HL-60 (cell line): Measurements from ENCODE around the gene SPATA16.
"Not testable (repeated sequence)": the region's sequence is repeated elsewhere in the genome, so short reads cannot be mapped to it uniquely, and the experiment has no call there.

Experiments
- DNase-seq, 2 experiments: peaks; one replicate each; pipeline ENCODE4 v3.0.0-alpha.2; 2010 to 2020; ENCODE audit warnings: low read depth in 1 of 2, low spot score in 1 of 2
- H3K27ac ChIP-seq: fragments of 250-450 bp; sonication (Bioruptor Pico); replicated peaks from 2 replicates; pipeline ENCODE4 v1.5.1; 2020; ENCODE audit warnings: mild to moderate bottlenecking, moderate library complexity
- H3K27me3 ChIP-seq: fragments of 250-450 bp; sonication (Bioruptor Pico); 2 replicates; pipeline ENCODE4 v1.5.1; 2021; ENCODE audit warnings: mild to moderate bottlenecking, moderate library complexity; ENCODE audit not compliant: insufficient read depth, poor library complexity, severe bottlenecking
- H3K4me3 ChIP-seq: replicated peaks from 2 replicates; pipeline ENCODE4 v1.5.1; 2011; ENCODE audit warnings: mild to moderate bottlenecking, control low read depth, low read length; ENCODE audit not compliant: insufficient read depth
- GABPA ChIP-seq: IDR thresholded peaks from 2 replicates; pipeline ENCODE4 v1.6.1; 2012; ENCODE audit warnings: low read depth
- POLR2AphosphoS5 ChIP-seq: IDR thresholded peaks from 2 replicates; pipeline ENCODE4 v1.6.1; 2012; ENCODE audit warnings: low read depth
- SPI1 ChIP-seq: IDR thresholded peaks from 2 replicates; pipeline ENCODE4 v1.6.1; 2012; ENCODE audit warnings: low read depth, mild to moderate bottlenecking, borderline replicate concordance
- TF ChIP-seq, protein P1 (sequence below): IDR thresholded peaks from one replicate; pipeline ENCODE4 v1.5.1; 2011; ENCODE audit warnings: low read length, control low read depth, inconsistent platforms; ENCODE audit not compliant: insufficient read depth
- TF ChIP-seq, protein P2 (sequence below): IDR thresholded peaks from 2 replicates; pipeline ENCODE4 v1.6.1; 2012; ENCODE audit warnings: low read depth; ENCODE audit not compliant: insufficient replicate concordance

Gene SPATA16

DNA sequence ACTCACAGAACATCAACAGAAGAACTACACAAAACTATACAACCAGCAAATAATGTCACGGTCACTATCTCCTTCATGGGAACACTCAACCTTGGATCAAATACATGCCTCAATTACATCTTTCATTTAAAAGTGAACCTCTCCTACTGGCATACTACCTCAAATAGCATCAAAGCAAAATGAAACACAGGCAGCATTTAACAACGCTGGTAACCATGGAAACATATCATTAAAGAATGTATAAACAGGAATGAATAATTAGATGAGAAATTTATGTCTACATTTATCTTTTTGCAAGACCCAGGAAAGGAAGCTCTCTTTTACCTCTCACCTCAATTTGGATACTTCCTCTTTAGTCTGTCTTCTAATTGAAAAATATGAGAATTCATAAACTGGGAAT is 172.4 kb downstream of the SPATA16 start:
- Histone ChIP-seq H3K27ac (no peak overlapping the region), H3K4me3 (no peak overlapping the region), H3K27me3 (no peaks in the 10 kb centered on the region)
- DNase-seq = no peak
- TF ChIP-seq, protein P1, sequence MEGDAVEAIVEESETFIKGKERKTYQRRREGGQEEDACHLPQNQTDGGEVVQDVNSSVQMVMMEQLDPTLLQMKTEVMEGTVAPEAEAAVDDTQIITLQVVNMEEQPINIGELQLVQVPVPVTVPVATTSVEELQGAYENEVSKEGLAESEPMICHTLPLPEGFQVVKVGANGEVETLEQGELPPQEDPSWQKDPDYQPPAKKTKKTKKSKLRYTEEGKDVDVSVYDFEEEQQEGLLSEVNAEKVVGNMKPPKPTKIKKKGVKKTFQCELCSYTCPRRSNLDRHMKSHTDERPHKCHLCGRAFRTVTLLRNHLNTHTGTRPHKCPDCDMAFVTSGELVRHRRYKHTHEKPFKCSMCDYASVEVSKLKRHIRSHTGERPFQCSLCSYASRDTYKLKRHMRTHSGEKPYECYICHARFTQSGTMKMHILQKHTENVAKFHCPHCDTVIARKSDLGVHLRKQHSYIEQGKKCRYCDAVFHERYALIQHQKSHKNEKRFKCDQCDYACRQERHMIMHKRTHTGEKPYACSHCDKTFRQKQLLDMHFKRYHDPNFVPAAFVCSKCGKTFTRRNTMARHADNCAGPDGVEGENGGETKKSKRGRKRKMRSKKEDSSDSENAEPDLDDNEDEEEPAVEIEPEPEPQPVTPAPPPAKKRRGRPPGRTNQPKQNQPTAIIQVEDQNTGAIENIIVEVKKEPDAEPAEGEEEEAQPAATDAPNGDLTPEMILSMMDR = no peak
- no peak for TF ChIP-seq POLR2AphosphoS5
- TF ChIP-seq GABPA = no peak
- TF ChIP-seq, protein P2, sequence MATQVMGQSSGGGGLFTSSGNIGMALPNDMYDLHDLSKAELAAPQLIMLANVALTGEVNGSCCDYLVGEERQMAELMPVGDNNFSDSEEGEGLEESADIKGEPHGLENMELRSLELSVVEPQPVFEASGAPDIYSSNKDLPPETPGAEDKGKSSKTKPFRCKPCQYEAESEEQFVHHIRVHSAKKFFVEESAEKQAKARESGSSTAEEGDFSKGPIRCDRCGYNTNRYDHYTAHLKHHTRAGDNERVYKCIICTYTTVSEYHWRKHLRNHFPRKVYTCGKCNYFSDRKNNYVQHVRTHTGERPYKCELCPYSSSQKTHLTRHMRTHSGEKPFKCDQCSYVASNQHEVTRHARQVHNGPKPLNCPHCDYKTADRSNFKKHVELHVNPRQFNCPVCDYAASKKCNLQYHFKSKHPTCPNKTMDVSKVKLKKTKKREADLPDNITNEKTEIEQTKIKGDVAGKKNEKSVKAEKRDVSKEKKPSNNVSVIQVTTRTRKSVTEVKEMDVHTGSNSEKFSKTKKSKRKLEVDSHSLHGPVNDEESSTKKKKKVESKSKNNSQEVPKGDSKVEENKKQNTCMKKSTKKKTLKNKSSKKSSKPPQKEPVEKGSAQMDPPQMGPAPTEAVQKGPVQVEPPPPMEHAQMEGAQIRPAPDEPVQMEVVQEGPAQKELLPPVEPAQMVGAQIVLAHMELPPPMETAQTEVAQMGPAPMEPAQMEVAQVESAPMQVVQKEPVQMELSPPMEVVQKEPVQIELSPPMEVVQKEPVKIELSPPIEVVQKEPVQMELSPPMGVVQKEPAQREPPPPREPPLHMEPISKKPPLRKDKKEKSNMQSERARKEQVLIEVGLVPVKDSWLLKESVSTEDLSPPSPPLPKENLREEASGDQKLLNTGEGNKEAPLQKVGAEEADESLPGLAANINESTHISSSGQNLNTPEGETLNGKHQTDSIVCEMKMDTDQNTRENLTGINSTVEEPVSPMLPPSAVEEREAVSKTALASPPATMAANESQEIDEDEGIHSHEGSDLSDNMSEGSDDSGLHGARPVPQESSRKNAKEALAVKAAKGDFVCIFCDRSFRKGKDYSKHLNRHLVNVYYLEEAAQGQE = no peak
- TF ChIP-seq SPI1 = no peak

DNA sequence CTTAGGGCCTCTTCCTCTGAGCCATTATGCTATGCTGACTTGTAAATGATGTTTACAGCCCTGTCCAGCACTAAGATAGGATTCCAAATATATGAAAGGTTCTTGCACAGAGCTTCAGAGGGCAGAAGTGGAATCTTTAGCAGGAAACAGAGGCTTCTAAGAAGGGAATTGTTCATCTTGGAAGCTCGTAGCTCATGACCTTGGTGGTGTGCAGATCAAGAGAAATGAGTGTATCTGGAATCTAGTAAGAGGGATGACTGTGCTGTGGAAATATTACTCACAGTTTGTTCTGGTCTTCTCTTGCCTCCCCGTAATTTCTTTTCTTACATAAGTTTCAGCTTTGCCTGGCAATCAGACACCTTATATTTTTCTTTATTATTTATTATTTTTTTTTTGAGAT is 175.8 kb downstream of the SPATA16 start:
- no peak overlapping the region for H3K27ac ChIP-seq
- TF ChIP-seq, protein P2 = no peak
- TF ChIP-seq SPI1 (no peak), GABPA (no peak), POLR2AphosphoS5 (no peak)
- TF ChIP-seq, protein P1 = no peak
- H3K4me3 ChIP-seq = no peak overlapping the region
- no peak for DNase-seq
- no peaks in the 10 kb centered on the region for H3K27me3 ChIP-seq

DNA sequence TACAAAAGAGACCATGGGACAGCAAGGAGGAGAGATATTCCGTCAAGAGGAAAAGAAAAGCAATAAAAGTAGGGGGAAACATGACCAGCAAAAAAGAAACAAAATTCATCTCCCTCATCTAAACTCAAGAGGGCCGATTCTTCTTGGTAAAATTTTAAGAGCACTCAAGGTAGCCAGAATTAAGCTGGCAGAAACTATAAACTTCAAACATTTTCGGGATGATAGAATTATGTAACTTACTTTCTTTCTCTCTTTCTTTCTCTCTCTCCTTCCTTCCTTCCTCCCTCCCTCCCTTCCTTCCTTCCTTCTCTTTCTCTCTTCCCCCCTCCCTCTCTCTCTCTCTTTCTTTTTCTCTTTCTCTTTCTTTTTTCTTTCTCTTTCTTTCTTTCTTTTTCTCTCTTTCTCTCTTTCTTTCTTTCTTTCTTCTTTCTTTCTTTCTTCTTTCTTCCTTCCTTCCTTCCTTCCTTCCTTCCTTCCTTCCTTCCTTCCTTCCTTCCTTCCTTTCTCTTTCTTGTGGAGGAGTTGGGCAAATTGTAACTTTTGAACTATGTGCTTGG is 180.3 kb downstream of the SPATA16 start:
- H3K27me3 ChIP-seq, H3K27ac ChIP-seq, DNase-seq, H3K4me3 ChIP-seq: not testable (repeated sequence)

DNA sequence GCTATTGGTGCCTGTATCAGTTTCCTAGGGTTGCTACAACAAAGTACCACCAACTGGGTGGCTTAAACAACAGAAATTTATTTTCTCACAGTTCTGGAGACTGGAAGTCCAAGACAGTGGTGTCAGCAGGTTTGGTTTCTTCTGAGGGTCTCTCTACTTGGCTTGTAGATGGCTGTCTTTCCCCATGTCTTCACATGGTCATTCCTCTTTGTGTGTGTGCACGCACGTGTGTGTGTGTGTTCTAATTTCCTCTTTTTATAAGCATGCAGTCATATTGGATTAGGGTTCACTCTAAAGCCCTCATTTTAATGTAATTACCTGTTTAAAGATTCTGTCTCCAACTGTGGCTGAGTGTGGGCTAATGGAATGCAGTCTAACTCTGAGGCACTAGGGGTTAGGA is 182.5 kb downstream of the SPATA16 start:
- TF ChIP-seq, protein P2 = no peak
- no peak for TF ChIP-seq POLR2AphosphoS5
- no peak for TF ChIP-seq SPI1
- TF ChIP-seq GABPA = no peak
- TF ChIP-seq, protein P1 = no peak
- no peak overlapping the region for H3K4me3 ChIP-seq
- H3K27me3 ChIP-seq = no peaks in the 10 kb centered on the region
- DNase-seq = no peak
- no peak overlapping the region for H3K27ac ChIP-seq
